D721Med (cell line): ENCODE results near the gene STIMATE.

Experiments used
- DNase-seq: peaks from one replicate; pipeline ENCODE4 v3.0.0; 2011; ENCODE audit warnings: low spot score; ENCODE audit not compliant: insufficient read length
- FAIRE-seq: peaks from 2 replicates; lab custom pipeline; 2011; peaks lifted over from hg19 to GRCh38; lab: Jason Lieb, UNC
- TF ChIP-seq, protein P1 (sequence below): IDR thresholded peaks from 2 replicates; pipeline ENCODE4 v1.5.1; 2012; ENCODE audit warnings: mild to moderate bottlenecking, control low read depth; ENCODE audit not compliant: insufficient read depth; ENCODE audit errors: missing control alignments

Gene STIMATE

GRCh38 chr3:52809149-52809548 lies 88.2 kb downstream of the STIMATE start:
- FAIRE-seq: no peak
- TF ChIP-seq, protein P1, sequence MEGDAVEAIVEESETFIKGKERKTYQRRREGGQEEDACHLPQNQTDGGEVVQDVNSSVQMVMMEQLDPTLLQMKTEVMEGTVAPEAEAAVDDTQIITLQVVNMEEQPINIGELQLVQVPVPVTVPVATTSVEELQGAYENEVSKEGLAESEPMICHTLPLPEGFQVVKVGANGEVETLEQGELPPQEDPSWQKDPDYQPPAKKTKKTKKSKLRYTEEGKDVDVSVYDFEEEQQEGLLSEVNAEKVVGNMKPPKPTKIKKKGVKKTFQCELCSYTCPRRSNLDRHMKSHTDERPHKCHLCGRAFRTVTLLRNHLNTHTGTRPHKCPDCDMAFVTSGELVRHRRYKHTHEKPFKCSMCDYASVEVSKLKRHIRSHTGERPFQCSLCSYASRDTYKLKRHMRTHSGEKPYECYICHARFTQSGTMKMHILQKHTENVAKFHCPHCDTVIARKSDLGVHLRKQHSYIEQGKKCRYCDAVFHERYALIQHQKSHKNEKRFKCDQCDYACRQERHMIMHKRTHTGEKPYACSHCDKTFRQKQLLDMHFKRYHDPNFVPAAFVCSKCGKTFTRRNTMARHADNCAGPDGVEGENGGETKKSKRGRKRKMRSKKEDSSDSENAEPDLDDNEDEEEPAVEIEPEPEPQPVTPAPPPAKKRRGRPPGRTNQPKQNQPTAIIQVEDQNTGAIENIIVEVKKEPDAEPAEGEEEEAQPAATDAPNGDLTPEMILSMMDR: no peak
- no peak for DNase-seq

- DNase-seq (no peak), FAIRE-seq (no peak)
- TF ChIP-seq, protein P1: no peak
These were observed 91.9 kb downstream of the STIMATE start for GRCh38 chr3:52805270-52806039.

DNA sequence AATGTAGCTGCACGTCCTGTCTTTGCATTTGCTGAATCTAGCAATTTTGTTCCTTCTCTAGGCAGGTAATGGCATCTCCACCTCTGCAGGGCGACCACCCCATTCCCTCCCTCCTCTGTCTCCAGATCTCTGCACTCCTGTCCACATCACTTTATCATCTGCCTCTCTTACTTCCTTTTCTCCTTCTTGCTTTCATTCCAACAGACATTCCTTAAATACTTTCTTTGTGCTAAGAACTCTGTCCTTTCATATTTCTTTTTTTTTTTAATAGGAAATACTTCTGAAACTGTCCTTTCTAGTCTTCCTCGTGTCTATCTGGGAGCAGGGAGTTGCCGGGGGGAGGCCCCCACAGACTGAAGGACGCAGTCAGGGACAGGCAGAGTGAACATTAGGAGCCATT lies 95.5 kb downstream of the STIMATE start:
- DNase-seq: no peak
- TF ChIP-seq, protein P1: no peak
- no peak for FAIRE-seq

- DNase-seq (no peak), FAIRE-seq (no peak)
- TF ChIP-seq, protein P1: no peak
These were observed 97.3 kb downstream of the STIMATE start for GRCh38 chr3:52800079-52800478.

DNA sequence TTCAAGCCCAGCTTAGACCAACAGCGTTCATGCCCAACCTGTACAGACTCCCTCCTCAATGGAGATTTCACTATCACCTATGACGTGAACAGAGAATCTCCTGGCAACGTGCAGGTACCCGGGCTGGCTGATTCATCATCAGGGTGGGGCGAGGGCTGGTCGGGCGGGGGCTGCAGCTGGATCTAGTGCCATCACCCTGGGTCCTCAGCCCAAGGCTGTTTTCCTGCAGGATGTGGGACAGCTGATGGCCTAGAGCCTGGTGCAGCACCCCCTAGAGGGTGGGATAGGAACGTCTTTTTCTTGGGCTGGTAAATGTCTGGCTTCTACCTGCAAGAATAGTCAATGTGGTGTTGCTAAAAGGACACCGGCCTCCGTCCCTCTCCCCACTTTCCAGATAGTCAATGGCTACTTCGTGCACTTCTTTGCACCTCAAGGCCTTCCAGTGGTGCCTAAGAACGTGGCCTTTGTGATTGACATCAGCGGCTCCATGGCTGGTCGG lies 98.3 kb downstream of the STIMATE start:
- no peak for FAIRE-seq
- TF ChIP-seq, protein P1: peak; percentile 28
- no peak for DNase-seq

DNA sequence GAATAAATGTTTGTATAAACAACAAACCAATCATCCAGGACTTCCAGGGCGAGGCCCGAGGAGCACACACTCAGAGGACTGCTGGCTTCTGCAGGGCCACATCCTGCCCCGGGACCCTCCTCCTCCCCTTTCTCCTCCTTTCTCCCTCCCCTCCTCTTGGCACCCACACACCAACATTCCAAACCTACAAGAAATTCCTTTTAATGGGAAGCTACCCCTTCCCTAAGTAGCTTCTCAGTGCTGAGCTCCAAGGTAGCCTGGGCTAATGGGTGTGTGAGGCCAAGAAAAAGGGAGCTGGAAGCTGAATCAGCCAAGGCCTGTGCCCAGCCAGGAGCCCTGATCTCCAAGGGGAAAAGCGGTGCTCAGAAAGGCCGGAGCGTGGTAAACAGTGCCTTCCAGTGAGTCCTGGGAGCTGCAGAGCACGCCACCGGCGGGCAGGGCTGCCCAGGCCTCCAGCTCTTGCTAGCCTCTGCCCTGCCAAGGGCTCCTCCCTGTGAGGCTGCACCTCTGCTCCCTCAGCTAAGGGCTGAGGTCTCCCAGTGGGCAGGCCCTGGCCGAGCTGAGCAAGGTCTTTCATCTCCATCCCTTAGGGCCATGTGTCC lies 98.9 kb downstream of the STIMATE start:
- TF ChIP-seq, protein P1: no peak
- FAIRE-seq (no peak), DNase-seq (no peak)

GRCh38 chr3:52796411-52796810 lies 100.9 kb downstream of the STIMATE start:
- no peak for DNase-seq
- FAIRE-seq: no peak
- TF ChIP-seq, protein P1: no peak
